Erythroblast (primary cell): Measurements from ENCODE around the gene LCAT.
A peak's percentile ranks its signal among the peaks of the same experiment; 100 is the strongest.
"Not testable (repeated sequence)": the region's sequence is repeated elsewhere in the genome, so short reads cannot be mapped to it uniquely, and the experiment has no call there.

Experiments used
- DNase-seq, 2 experiments: peaks; one replicate each; lab custom pipeline; 2025; lab: John Stamatoyannopoulos, UW
- GATA1 ChIP-seq: IDR thresholded peaks from 2 replicates; pipeline ENCODE4 v1.6.1; 2011; ENCODE audit warnings: low read depth, mild to moderate bottlenecking, control low read depth, low read length, moderate library complexity
- POLR2A ChIP-seq: IDR thresholded peaks from 2 replicates; pipeline ENCODE4 v1.6.1; 2011; ENCODE audit warnings: mild to moderate bottlenecking, low read length

LCAT gene

GRCh38 chr16:67977469-67978227 lies 33.7 kb upstream of the LCAT start:
- no peak for DNase-seq
- no peak for TF ChIP-seq POLR2A
- TF ChIP-seq GATA1 = no peak

GRCh38 chr16:67977005-67977404 lies 33.1 kb upstream of the LCAT start:
- no peak for DNase-seq
- TF ChIP-seq POLR2A (no peak), GATA1 (no peak)

GRCh38 chr16:67976205-67976604 lies 32.3 kb upstream of the LCAT start:
- TF ChIP-seq POLR2A (no peak), GATA1 (no peak)
- no peak for DNase-seq

GRCh38 chr16:67975321-67976105 lies 31.6 kb upstream of the LCAT start:
- TF ChIP-seq GATA1 (no peak), POLR2A (no peak)
- DNase-seq = no peak

GRCh38 chr16:67972285-67972684 lies 28.4 kb upstream of the LCAT start:
- not testable (repeated sequence) for DNase-seq

- TF ChIP-seq POLR2A = no peak
- no peak for TF ChIP-seq GATA1
- DNase-seq = no peak
Measured at GRCh38 chr16:67971111-67971510, 27.2 kb upstream of the LCAT start.

- peak; percentile 71 to 78 for DNase-seq
- TF ChIP-seq POLR2A = no peak
- TF ChIP-seq GATA1 = no peak
Measured at GRCh38 chr16:67969254-67970039, 25.5 kb upstream of the LCAT start.

- TF ChIP-seq POLR2A = peak; percentile 49
- TF ChIP-seq GATA1 = no peak
- DNase-seq = peak; percentile 88 to 91
Measured at GRCh38 chr16:67968400-67969253, 24.7 kb upstream of the LCAT start, which contains the start of gene SLC12A4. SLC12A4 (minus strand) TSS chr16:67968637; CDS start chr16:67968553, 84 bp downstream.

- TF ChIP-seq GATA1 (no peak), POLR2A (no peak)
- peak; percentile 73 to 80 for DNase-seq
Measured at GRCh38 chr16:67967958-67968399, 24.1 kb upstream of the LCAT start.

GRCh38 chr16:67967183-67967957 lies 23.4 kb upstream of the LCAT start:
- TF ChIP-seq POLR2A (no peak), GATA1 (no peak)
- peak; percentile 42 to 56 for DNase-seq

GRCh38 chr16:67966549-67967182 lies 22.7 kb upstream of the LCAT start:
- TF ChIP-seq GATA1 (no peak), POLR2A (no peak)
- peak in 1 of 2 experiments; percentile 38 for DNase-seq
